HUES6 (cell line): ENCODE results near the gene EDAR.

Experiments
- H3K27ac ChIP-seq: 2 replicates; pipeline ENCODE4 v1.7.0; 2013; ENCODE audit warnings: low read depth, mild to moderate bottlenecking, low read length, inconsistent platforms
- H3K27me3 ChIP-seq: 2 replicates; pipeline ENCODE4 v1.6.1; 2013; ENCODE audit warnings: low read length; ENCODE audit not compliant: control insufficient read depth, insufficient read depth
- H3K36me3 ChIP-seq: 2 replicates; pipeline ENCODE4 v1.6.1; 2013; ENCODE audit warnings: low read length; ENCODE audit not compliant: control insufficient read depth, insufficient read depth
- H3K4me1 ChIP-seq: 2 replicates; pipeline ENCODE4 v1.6.1; 2013; ENCODE audit warnings: low read length; ENCODE audit not compliant: control insufficient read depth, insufficient read depth
- H3K4me3 ChIP-seq: 2 replicates; pipeline ENCODE4 v1.5.1; 2013; ENCODE audit warnings: low read depth, low read length
- H3K9ac ChIP-seq: one replicate; pipeline ENCODE4 v1.6.1; 2013; ENCODE audit warnings: mild to moderate bottlenecking, low read length
- H3K9me3 ChIP-seq: 2 replicates; pipeline ENCODE4 v1.6.1; 2013; ENCODE audit warnings: low read depth, low read length; ENCODE audit not compliant: control insufficient read depth, insufficient read depth

The EDAR gene

DNA sequence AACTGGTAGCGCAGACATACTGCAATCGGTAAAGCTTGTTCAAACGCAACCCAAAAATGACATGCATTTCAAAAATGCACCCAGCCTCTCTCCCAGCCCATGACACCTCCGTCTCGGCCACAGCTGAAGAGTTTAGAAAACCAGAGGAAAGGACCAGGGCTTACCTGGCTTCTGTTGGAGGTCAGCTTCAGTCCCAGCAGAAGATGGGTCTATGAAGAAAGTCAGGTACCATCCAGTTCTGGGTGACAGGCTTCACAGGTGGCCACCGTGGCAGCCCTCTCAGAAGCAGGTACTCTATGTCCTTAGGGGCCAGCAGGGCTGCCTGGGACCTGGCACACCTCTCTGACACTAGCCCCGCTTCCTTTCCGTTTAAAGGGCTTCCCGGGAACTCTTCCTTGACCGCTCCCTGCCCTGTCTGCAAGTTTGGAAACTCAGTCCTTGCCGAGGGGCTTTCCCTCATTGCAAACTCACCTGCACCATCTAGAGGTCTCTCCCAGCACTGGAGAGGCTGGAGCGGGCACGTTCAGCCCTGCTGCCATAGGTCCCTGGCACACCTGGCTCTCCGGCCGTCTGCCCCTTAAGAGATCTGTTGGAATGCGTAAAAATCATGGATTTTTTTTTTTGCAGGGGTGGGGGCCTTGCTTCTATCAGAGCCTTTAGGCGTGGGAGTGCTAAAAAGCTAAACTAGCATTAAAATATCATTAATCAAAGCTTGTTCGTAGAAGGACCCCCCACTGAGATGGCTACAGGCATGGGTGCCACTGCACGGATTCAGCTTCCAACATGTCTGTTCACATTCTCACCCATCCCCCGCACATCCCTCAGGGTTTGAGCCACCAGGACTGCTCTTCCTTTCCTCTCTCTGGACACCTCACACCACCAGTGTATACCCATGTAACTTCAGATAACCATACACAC is at the start of gene EDAR:
Gene EDAR, minus strand, starts transcription at position 425 of the 918 bp plus-strand sequence. CDS start 58,206 bp downstream, outside the sequence.
- peaks cover 4% of the 10 kb centered on the region; the same call in 1 of the 2 replicates for H3K4me1 ChIP-seq
- no peak within 1 kb of the TSS for H3K27ac ChIP-seq
- no peaks in the 10 kb centered on the region for H3K9me3 ChIP-seq
- no peaks in the 10 kb centered on the region for H3K36me3 ChIP-seq
- no peaks in the 10 kb centered on the region for H3K27me3 ChIP-seq
- no peak within 1 kb of the TSS for H3K4me3 ChIP-seq
- no peak within 1 kb of the TSS for H3K9ac ChIP-seq

DNA sequence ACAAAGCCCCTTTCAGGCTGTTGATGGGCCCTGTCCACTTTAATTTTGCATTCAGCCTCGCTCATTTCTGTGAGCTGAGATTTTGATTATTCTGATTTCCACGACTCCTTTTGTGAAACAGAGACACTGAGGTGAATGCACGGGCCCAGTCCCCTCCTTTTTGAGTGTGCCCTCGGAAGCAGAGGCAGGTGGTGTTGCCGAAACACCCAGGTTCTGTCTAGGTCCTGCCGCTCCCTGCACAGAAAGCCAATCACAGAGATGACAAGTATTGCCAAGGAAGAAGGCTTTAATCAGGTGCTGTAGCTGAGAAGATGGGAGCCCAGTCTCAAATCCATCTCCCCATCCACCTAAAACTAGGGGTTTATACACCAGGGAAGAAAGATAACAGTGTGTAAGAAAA is 44.2 kb upstream of the EDAR start:
- H3K27me3 ChIP-seq, result peaks cover 38% of the 10 kb centered on the region
- H3K27ac ChIP-seq, result no peak overlapping the region
- H3K9me3 ChIP-seq, result peaks cover 4% of the 10 kb centered on the region
- peaks cover 29% of the 10 kb centered on the region for H3K4me1 ChIP-seq
- H3K4me3 ChIP-seq, result no peak overlapping the region
- H3K36me3 ChIP-seq, result no peaks in the 10 kb centered on the region
- H3K9ac ChIP-seq, result no peak overlapping the region

DNA sequence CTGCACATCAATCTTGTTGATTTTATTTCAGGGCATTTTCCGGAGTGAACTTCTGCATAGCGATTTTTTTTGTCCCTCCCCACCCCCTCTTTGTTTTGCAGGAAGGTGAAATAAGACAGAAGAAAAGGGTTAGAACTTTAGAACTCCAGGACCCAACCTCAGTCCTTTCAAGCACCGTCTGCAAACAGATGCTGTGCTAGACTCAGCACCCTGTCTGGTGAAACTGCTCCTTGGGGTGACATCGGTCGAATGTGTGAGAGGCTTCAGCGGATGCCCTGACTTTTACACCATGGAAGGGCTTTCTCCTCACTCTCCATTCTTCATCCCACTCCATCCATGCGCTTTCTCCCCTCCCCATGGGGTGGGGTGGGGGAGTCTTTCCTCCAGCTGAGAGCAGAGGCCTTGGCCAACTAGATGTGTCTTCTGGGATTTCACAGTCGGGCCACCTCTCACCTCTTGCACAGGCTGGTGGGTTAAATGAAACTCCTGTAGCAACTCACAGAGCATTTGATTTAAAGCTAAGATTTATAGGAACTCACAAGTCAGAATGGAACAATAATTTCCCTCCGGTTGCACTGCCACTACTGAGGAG is 43.3 kb upstream of the EDAR start:
- H3K4me1 ChIP-seq, result peaks cover 29% of the 10 kb centered on the region
- H3K27me3 ChIP-seq, result peaks cover 38% of the 10 kb centered on the region
- peak overlapping the region; percentile 64 for H3K4me3 ChIP-seq
- peaks cover 4% of the 10 kb centered on the region for H3K9me3 ChIP-seq
- no peak overlapping the region for H3K27ac ChIP-seq
- H3K36me3 ChIP-seq, result no peaks in the 10 kb centered on the region
- H3K9ac ChIP-seq, result peak overlapping the region; percentile 71

DNA sequence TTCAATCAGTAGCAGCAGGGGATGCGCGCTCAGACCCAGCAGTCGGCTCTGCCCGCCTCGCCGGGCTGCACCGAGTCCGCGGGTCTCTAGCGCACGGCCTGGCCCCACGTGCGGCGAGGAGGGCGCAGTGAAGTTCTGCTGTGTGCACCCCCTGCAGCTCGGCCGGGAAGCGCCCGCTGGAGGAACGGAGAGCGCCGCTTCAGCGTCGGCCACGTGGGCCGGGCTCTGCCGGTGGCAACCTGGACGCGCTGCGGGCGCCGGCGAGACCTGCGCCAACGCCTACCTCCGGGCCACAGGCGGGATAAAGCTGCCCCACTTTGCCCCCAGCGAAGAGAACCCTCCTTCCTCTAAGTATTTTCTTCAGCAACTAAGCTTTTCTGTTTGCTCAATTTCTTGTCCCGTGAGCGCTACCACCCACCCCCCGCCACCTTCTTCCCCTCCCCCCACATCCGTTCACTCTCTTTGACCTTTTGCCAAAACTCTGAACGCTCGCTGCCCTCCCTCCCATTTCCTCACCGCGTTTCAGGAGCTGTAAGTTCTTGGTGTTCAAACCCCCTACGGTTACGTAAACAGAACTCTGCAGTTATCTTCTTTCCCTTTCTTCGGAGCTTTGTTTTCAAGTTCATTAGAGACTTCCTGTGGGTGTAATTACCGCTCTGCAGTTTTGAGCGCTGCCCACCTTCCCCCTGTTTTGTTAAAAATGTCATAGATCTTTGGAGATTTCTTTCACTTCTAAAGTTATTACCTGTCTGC is 42.6 kb upstream of the EDAR start:
- no peak overlapping the region; the same call in 1 of the 2 replicates for H3K27ac ChIP-seq
- H3K9me3 ChIP-seq, result peaks cover 4% of the 10 kb centered on the region
- H3K9ac ChIP-seq, result peak overlapping the region; percentile 71
- no peaks in the 10 kb centered on the region for H3K36me3 ChIP-seq
- peaks cover 29% of the 10 kb centered on the region for H3K4me1 ChIP-seq
- H3K4me3 ChIP-seq, result peak overlapping the region; percentile 64
- peaks cover 38% of the 10 kb centered on the region for H3K27me3 ChIP-seq

DNA sequence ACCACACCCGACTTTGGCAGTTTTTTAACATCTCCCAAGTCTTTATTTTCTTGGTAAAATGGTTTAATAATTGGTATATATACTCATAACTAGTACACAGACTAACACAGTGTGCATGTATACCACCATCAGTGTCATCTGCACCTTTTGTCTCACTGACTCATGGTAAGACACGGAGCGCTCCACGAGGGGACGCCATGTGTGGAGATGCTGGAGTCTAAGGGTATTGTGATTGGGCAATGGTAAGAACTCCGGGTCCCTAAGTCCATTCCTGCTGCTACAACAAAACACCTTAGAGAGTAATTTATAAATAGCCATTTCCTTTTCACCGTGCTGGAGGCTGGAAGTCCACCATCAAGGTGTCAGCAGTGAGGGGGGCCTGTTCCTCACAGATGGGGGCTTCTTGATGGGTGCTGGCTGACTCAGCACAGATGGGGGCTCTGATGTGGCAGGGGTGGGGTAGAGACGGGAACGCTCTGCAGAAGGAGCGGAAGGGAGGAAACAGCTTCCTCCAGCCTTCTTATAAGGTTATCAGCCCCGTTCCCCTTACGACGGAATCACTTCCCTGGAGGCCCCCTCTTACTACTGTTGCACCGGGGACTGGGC is 42.0 kb upstream of the EDAR start:
- Histone ChIP-seq H3K4me1 (peaks cover 29% of the 10 kb centered on the region), H3K4me3 (peak overlapping the region; percentile 64), H3K9ac (peak overlapping the region; percentile 71), H3K27ac (no peak overlapping the region; the same call in 1 of the 2 replicates), H3K36me3 (no peaks in the 10 kb centered on the region), H3K27me3 (peaks cover 38% of the 10 kb centered on the region), H3K9me3 (peaks cover 4% of the 10 kb centered on the region)

DNA sequence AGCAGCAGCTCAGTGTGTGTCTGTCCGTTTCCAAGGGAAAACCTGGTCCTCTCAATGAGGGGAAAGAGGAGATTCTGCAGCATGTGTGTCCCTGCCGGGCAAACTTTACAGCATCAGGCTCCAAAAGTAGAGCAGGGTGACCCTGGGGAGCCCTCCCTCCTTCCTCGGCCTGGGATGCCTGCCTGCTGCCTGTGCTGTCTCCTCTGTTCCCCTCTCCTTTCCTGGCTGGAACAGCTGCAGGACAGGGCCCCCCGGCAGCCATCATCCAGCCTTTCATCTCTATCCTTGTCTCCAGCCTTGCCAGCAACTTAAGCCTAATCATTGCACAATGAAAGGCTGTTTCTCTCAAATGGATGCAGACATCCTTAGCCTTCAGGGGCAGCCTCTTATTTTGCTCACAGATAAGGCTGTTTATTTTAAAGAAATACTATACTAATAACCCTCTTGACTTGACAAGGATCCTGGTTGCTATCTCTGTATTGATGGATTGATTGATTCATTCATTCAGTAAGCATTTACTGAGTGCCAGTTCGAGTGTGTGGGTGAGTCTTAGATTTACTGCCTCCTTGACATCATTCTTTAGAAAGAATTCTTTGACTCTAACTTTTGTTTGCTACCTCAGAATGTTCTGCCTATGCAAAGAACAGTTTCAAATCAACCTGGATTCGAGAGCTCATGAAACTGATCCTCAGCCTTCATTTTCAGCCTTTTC is 40.6 kb upstream of the EDAR start:
- no peaks in the 10 kb centered on the region for H3K36me3 ChIP-seq
- no peak overlapping the region for H3K4me3 ChIP-seq
- peaks cover 4% of the 10 kb centered on the region for H3K9me3 ChIP-seq
- peaks cover 29% of the 10 kb centered on the region for H3K4me1 ChIP-seq
- H3K9ac ChIP-seq, result no peak overlapping the region
- no peak overlapping the region for H3K27ac ChIP-seq
- H3K27me3 ChIP-seq, result peaks cover 38% of the 10 kb centered on the region

DNA sequence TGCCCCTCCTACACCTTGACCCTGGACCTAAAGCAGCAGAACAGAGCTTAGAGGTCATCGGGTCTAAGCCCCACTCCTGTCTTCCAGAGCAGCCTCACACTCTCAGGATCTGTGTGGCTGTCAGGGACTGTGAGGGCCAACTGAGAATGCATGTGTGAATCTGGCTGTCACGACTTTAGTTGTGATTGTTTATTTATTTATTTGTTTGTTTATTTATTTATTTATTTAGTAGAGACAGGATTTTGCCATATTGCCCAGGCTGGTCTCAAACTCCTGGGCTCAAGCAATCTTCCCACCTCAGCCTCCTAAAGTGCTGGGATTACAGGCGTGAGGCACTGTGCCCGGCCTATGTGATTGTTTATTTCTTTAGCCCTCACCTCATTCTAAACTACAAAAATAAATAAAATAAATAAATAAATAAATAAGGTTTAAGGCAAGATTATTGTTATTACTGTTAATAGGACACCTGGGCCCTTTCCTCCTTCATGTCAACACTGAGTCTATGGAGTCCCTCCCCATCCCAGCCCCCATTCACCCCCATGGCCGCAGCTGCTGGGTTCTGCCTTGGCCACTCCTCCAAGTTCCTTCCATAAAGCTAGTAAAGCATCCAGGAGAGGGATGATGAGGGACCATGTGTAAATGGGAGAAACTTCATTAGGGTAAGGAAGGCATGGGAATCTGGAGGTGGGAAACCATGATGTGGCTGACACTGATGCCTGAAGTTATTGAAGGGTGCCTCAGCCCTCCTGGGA is 39.9 kb upstream of the EDAR start:
- H3K9ac ChIP-seq, result no peak overlapping the region
- no peak overlapping the region for H3K4me3 ChIP-seq
- peaks cover 29% of the 10 kb centered on the region for H3K4me1 ChIP-seq
- H3K27me3 ChIP-seq, result peaks cover 38% of the 10 kb centered on the region
- no peak overlapping the region for H3K27ac ChIP-seq
- H3K9me3 ChIP-seq, result peaks cover 4% of the 10 kb centered on the region
- no peaks in the 10 kb centered on the region for H3K36me3 ChIP-seq

DNA sequence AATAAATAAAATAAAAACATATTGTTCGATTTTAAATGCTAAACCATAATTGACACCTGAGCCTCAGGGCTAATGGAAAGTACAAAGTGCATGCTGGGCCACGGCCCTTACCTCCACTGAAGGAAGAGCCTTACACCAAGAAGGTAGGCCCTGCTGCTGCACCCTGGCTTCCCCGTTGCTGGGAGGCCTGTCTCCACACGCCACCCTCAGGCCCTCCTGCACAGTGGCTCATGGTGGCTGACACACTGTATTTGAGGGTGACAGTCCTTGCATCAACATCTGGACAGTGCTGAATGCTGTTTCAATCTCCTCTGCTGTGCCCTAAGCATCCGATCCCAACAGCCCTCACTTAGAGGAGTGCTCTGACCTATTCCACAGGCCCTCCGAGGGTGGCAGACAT is 39.3 kb upstream of the EDAR start:
- Histone ChIP-seq H3K9ac (no peak overlapping the region), H3K36me3 (no peaks in the 10 kb centered on the region), H3K4me3 (no peak overlapping the region), H3K9me3 (peaks cover 2% of the 10 kb centered on the region), H3K4me1 (peaks cover 29% of the 10 kb centered on the region), H3K27me3 (peaks cover 37% of the 10 kb centered on the region), H3K27ac (no peak overlapping the region)

DNA sequence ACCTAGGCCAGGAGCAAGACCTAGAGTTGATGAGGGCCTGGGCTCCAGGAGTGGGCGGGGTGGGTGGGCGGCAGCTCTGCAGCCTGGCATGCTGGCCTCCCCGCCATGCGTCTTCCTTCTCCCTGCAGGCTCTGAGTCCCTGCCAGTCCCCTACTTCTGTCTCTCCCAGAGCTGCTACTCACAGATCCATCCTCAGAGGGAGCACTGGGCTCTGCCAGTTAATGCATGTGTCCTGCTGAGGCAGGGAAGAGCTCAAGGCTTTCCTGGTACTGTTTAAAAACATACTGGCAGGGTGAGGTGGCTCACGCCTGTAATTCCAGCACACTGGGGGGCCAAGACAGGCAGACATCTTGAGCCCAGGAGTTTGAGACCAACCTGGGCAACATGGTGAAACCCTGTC is 38.7 kb upstream of the EDAR start:
- no peak overlapping the region for H3K9ac ChIP-seq
- no peaks in the 10 kb centered on the region for H3K36me3 ChIP-seq
- H3K4me3 ChIP-seq, result no peak overlapping the region
- H3K4me1 ChIP-seq, result peaks cover 26% of the 10 kb centered on the region
- peaks cover 31% of the 10 kb centered on the region for H3K27me3 ChIP-seq
- H3K9me3 ChIP-seq, result no peaks in the 10 kb centered on the region
- no peak overlapping the region for H3K27ac ChIP-seq

DNA sequence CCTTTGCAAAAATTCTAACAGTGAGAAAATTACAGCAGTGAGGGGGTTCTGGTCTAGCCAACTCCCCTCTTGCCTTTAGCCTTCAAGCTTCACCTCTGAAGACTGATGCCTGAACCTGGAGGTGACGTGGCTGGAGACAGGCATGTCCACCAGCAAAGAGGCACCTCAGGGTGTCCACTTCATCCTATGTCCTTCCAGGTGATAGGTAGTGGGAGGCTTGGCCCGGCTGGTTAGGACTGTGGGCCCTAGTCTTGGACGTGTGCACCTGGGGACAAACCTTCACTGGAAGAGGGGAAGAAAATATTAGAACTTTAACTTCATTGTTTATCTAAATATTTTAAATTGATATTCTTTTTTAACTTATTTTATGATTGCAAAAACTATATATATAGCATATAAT is 35.5 kb upstream of the EDAR start:
- H3K27ac ChIP-seq, result no peak overlapping the region
- no peaks in the 10 kb centered on the region for H3K36me3 ChIP-seq
- H3K4me3 ChIP-seq, result no peak overlapping the region
- peaks cover 25% of the 10 kb centered on the region for H3K4me1 ChIP-seq
- no peaks in the 10 kb centered on the region for H3K9me3 ChIP-seq
- H3K9ac ChIP-seq, result no peak overlapping the region
- peaks cover 4% of the 10 kb centered on the region; the same call in 1 of the 2 replicates for H3K27me3 ChIP-seq
